GM23338 (cell line): ENCODE results near the gene USP6. TPM values are rescaled to one million over a fixed set of nuclear protein-coding genes. Genes with fewer than 3 reads are reported as not detected.

Experiments
- ATAC-seq: fragments of 200-7000 bp; cut with Tn5 transposase; 3 replicates; pipeline ENCODE4 v1.9.1; 2020
- DNase-seq: peaks from one replicate; pipeline ENCODE4 v3.0.0-alpha.2; 2015; ENCODE audit warnings: low spot score
- H2AFZ ChIP-seq: fragments of 200-600 bp; sonication (generic); 2 replicates; pipeline ENCODE4 v1.8.0; 2016; ENCODE audit warnings: antibody characterized with exemption, mild to moderate bottlenecking, moderate library complexity
- H3F3A ChIP-seq: fragments of 200-600 bp; sonication (generic); replicated peaks from 2 replicates; pipeline ENCODE4 v1.8.0; 2017; ENCODE audit warnings: antibody characterized with exemption, mixed run types, low read depth
- H3K27ac ChIP-seq: fragments of 200-600 bp; sonication (generic); 2 replicates; pipeline ENCODE4 v1.6.1; 2016; ENCODE audit warnings: low read depth
- H3K27me3 ChIP-seq: fragments of 200-600 bp; sonication (generic); 2 replicates; pipeline ENCODE4 v1.8.0; 2016; ENCODE audit warnings: mild to moderate bottlenecking, mixed run types, moderate library complexity; ENCODE audit not compliant: insufficient read depth
- H3K36me3 ChIP-seq: fragments of 200-600 bp; sonication (generic); 2 replicates; pipeline ENCODE4 v1.8.0; 2016; ENCODE audit warnings: mild to moderate bottlenecking; ENCODE audit not compliant: insufficient read depth
- H3K4me1 ChIP-seq: fragments of 200-600 bp; sonication (generic); 2 replicates; pipeline ENCODE4 v1.8.0; 2016; ENCODE audit warnings: mild to moderate bottlenecking, moderate library complexity; ENCODE audit not compliant: insufficient read depth
- H3K4me2 ChIP-seq: fragments of 200-600 bp; sonication (generic); 2 replicates; pipeline ENCODE4 v1.7.1; 2017; ENCODE audit warnings: mixed run types
- H3K4me3 ChIP-seq: fragments of 200-600 bp; sonication (generic); 2 replicates; pipeline ENCODE4 v1.6.1; 2016; ENCODE audit warnings: mixed run types
- H3K79me2 ChIP-seq: fragments of 200-600 bp; sonication (generic); replicated peaks from 2 replicates; pipeline ENCODE4 v1.8.0; 2017; ENCODE audit warnings: mild to moderate bottlenecking; ENCODE audit not compliant: insufficient read depth
- H3K9me2 ChIP-seq: fragments of 200-600 bp; sonication (generic); 2 replicates; pipeline ENCODE4 v1.8.0; 2017; ENCODE audit not compliant: insufficient read depth
- H4K20me1 ChIP-seq: fragments of 200-600 bp; sonication (generic); replicated peaks from 2 replicates; pipeline ENCODE4 v1.8.0; 2017; ENCODE audit warnings: mild to moderate bottlenecking; ENCODE audit not compliant: insufficient read depth
- H3K27ac Mint-ChIP-seq: 2 replicates; pipeline ENCODE4 v1.8.0; 2020; ENCODE audit warnings: inconsistent platforms, mild to moderate bottlenecking, moderate library complexity, mixed read lengths
- H3K27me3 Mint-ChIP-seq: 3 replicates; pipeline ENCODE4 v1.8.0; 2022; ENCODE audit warnings: low read depth, mild to moderate bottlenecking, moderate library complexity, mixed read lengths, inconsistent platforms; ENCODE audit not compliant: insufficient read depth, poor library complexity
- H3K36me3 Mint-ChIP-seq: 3 replicates; pipeline ENCODE4 v1.8.0; 2021; ENCODE audit warnings: low read depth, mild to moderate bottlenecking, inconsistent platforms, moderate library complexity, mixed read lengths
- H3K4me1 Mint-ChIP-seq: 3 replicates; pipeline ENCODE4 v1.8.0; 2020; ENCODE audit warnings: mild to moderate bottlenecking, inconsistent platforms, mixed read lengths
- H3K4me3 Mint-ChIP-seq: 3 replicates; pipeline ENCODE4 v1.8.0; 2021; ENCODE audit warnings: moderate library complexity, mild to moderate bottlenecking, inconsistent platforms, mixed read lengths
- H3K9me3 Mint-ChIP-seq: 3 replicates; pipeline ENCODE4 v1.8.0; 2020; ENCODE audit warnings: moderate library complexity, mild to moderate bottlenecking, inconsistent platforms, mixed read lengths
- CREB1 ChIP-seq: fragments of 250-450 bp; sonication (Bioruptor Pico); IDR thresholded peaks from 2 replicates; pipeline ENCODE4 v1.5.0; 2020; ENCODE audit warnings: low read depth, mild to moderate bottlenecking, moderate library complexity
- CTCF ChIP-seq, 2 experiments: fragments of 200-600 bp in 1 of 2; sonication (generic) in 1 of 2; conservative IDR thresholded peaks; 2 replicates each; pipeline versions ENCODE4 v1.5.1 to v1.6.1; 2016 to 2017; ENCODE audit warnings: antibody characterized with exemption in 2 of 2, low read depth in 2 of 2, mild to moderate bottlenecking in 2 of 2, moderate library complexity in 1 of 2
- EZH2phosphoT487 ChIP-seq: fragments of 200-600 bp; sonication (generic); IDR thresholded peaks from one replicate; pipeline ENCODE4 v1.8.1; 2018; ENCODE audit warnings: antibody characterized with exemption; ENCODE audit not compliant: unreplicated experiment
- JUNB ChIP-seq: IDR thresholded peaks from one replicate; pipeline ENCODE4 v1.6.1; 2016; ENCODE audit warnings: antibody characterized with exemption; ENCODE audit not compliant: unreplicated experiment
- NANOG ChIP-seq: IDR thresholded peaks from 2 replicates; pipeline ENCODE4 v1.6.1; 2016; ENCODE audit warnings: antibody characterized with exemption, borderline replicate concordance
- POLR2AphosphoS5 ChIP-seq: IDR thresholded peaks from 2 replicates; pipeline ENCODE4 v1.6.1; 2016; ENCODE audit warnings: antibody characterized with exemption, low read depth
- STAT1 ChIP-seq: IDR thresholded peaks from one replicate; pipeline ENCODE4 v1.6.1; 2016; ENCODE audit warnings: antibody characterized with exemption; ENCODE audit not compliant: unreplicated experiment
- ZNF331 ChIP-seq: fragments of 250-450 bp; sonication (Bioruptor Pico); IDR thresholded peaks from 2 replicates; pipeline ENCODE4 v1.5.0; 2020; ENCODE audit warnings: low read depth, mild to moderate bottlenecking, moderate library complexity
- polyA plus RNA-seq: library from polyadenylated mRNA; unstranded; fragments of >200 nt; fragmentation: Nextera tagmentation; extraction: Ambion mirVana; gene quantifications from 2 replicates; pipeline ENCODE4 v1.2.1, GENCODE V29; 2016
- total RNA-seq: library from RNA; depleted of rRNA; stranded (reverse); fragments of >200 nt; shearing (Covaris generic); gene quantifications from 2 replicates; pipeline ENCODE4 v1.2.3, GENCODE V29; 2014
- TF ChIP-seq, protein P1 (sequence below): IDR thresholded peaks from 2 replicates; pipeline ENCODE4 v1.6.1; 2016; ENCODE audit warnings: antibody characterized with exemption
- TF ChIP-seq, protein P2 (sequence below): fragments of 250-450 bp; sonication (Bioruptor Pico); IDR thresholded peaks from 2 replicates; pipeline ENCODE4 v1.5.0; 2020; ENCODE audit warnings: mild to moderate bottlenecking, moderate library complexity

Gene USP6
- total and polyA plus RNA-seq, 2 experiments from 2014 or later, result 0.94 to 1.3 TPM

DNA sequence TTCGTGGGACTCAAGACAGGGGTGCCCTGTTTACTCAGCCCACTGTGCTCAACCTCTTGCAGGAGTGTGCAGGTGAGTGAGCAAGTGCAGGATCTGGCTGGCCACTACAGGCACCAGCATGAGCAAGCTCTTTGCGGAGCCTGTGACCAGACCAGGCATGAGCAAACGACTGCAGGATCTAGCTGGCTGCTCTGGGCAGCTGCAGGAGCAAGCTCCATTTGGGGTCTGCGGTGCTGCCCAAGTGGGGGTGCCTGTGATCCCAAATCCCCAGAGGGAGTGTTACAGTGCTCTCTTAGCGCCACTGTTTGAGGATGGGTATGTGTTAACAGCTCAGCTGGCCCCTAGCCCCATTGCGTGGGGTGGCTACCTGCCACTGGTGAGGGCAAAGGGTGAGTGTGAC, 2.4 kb downstream of the USP6 start:
- no peak overlapping the region for H3K27ac Mint-ChIP-seq
- peaks cover 34% of the 10 kb centered on the region for H3K36me3 Mint-ChIP-seq
- no peaks in the 10 kb centered on the region for H3K79me2 ChIP-seq
- H3K27me3 ChIP-seq, result peaks cover 33% of the 10 kb centered on the region
- no peaks in the 10 kb centered on the region for H3K9me2 ChIP-seq
- H3F3A ChIP-seq, result 0 out of 2 replicates have a peak, but pooled peaks cover 4% of the 10 kb centered on the region
- H2AFZ ChIP-seq, result no peak overlapping the region
- no peaks in the 10 kb centered on the region for H3K4me1 ChIP-seq
- no peak overlapping the region for H3K4me3 ChIP-seq
- no peaks in the 10 kb centered on the region for H4K20me1 ChIP-seq
- TF ChIP-seq EZH2phosphoT487, result no peak
- TF ChIP-seq STAT1, result no peak
- TF ChIP-seq, protein P1, sequence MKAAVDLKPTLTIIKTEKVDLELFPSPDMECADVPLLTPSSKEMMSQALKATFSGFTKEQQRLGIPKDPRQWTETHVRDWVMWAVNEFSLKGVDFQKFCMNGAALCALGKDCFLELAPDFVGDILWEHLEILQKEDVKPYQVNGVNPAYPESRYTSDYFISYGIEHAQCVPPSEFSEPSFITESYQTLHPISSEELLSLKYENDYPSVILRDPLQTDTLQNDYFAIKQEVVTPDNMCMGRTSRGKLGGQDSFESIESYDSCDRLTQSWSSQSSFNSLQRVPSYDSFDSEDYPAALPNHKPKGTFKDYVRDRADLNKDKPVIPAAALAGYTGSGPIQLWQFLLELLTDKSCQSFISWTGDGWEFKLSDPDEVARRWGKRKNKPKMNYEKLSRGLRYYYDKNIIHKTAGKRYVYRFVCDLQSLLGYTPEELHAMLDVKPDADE, result no peak
- no peak for TF ChIP-seq CREB1 (CRISPR knock-in tag)
- TF ChIP-seq JUNB, result no peak
- no peak for TF ChIP-seq CTCF (conservative IDR thresholded peaks at IDR 0.05; ENCODE audit: low read depth in 2 of 2)
- H3K27ac ChIP-seq, result no peak overlapping the region
- DNase-seq (no peak), ATAC-seq (no peak)
- H3K4me3 Mint-ChIP-seq, result no peak overlapping the region; the same call in 2 of the 3 replicates
- H3K36me3 ChIP-seq, result 0 out of 2 replicates have a peak, but pooled peaks cover 6% of the 10 kb centered on the region
- no peak overlapping the region for H3K4me2 ChIP-seq
- peaks cover 8% of the 10 kb centered on the region; the same call in 2 of the 3 replicates for H3K4me1 Mint-ChIP-seq
- H3K9me3 Mint-ChIP-seq, result peaks cover 15% of the 10 kb centered on the region
- H3K27me3 Mint-ChIP-seq, result peaks cover 34% of the 10 kb centered on the region

GRCh38 chr17:5120036-5120435, 4.2 kb downstream of the USP6 start:
- ATAC-seq, result no peak
- Histone ChIP-seq H3K4me3 (no peak overlapping the region), H3K4me2 (no peak overlapping the region), H3K36me3 (no peaks in the 10 kb centered on the region), H3K27me3 (peaks cover 37% of the 10 kb centered on the region), H3K9me2 (no peaks in the 10 kb centered on the region), H3F3A (0 out of 2 replicates have a peak, but pooled peaks cover 4% of the 10 kb centered on the region), H3K4me1 (no peaks in the 10 kb centered on the region), H2AFZ (no peak overlapping the region), H3K27ac (no peak overlapping the region), H3K79me2 (no peaks in the 10 kb centered on the region), H4K20me1 (no peaks in the 10 kb centered on the region)
- Mint-ChIP-seq H3K36me3 (peaks cover 28% of the 10 kb centered on the region), H3K27me3 (peaks cover 33% of the 10 kb centered on the region), H3K4me3 (no peak overlapping the region), H3K9me3 (peaks cover 15% of the 10 kb centered on the region), H3K4me1 (peaks cover 8% of the 10 kb centered on the region; the same call in 2 of the 3 replicates), H3K27ac (no peak overlapping the region)
- TF ChIP-seq NANOG, result no peak
- no peak for TF ChIP-seq CTCF (conservative IDR thresholded peaks at IDR 0.05; ENCODE audit: low read depth in 2 of 2)
- TF ChIP-seq ZNF331 (CRISPR knock-in tag), result no peak
- TF ChIP-seq CREB1 (CRISPR knock-in tag), result no peak
- TF ChIP-seq JUNB, result no peak
- TF ChIP-seq, protein P2, sequence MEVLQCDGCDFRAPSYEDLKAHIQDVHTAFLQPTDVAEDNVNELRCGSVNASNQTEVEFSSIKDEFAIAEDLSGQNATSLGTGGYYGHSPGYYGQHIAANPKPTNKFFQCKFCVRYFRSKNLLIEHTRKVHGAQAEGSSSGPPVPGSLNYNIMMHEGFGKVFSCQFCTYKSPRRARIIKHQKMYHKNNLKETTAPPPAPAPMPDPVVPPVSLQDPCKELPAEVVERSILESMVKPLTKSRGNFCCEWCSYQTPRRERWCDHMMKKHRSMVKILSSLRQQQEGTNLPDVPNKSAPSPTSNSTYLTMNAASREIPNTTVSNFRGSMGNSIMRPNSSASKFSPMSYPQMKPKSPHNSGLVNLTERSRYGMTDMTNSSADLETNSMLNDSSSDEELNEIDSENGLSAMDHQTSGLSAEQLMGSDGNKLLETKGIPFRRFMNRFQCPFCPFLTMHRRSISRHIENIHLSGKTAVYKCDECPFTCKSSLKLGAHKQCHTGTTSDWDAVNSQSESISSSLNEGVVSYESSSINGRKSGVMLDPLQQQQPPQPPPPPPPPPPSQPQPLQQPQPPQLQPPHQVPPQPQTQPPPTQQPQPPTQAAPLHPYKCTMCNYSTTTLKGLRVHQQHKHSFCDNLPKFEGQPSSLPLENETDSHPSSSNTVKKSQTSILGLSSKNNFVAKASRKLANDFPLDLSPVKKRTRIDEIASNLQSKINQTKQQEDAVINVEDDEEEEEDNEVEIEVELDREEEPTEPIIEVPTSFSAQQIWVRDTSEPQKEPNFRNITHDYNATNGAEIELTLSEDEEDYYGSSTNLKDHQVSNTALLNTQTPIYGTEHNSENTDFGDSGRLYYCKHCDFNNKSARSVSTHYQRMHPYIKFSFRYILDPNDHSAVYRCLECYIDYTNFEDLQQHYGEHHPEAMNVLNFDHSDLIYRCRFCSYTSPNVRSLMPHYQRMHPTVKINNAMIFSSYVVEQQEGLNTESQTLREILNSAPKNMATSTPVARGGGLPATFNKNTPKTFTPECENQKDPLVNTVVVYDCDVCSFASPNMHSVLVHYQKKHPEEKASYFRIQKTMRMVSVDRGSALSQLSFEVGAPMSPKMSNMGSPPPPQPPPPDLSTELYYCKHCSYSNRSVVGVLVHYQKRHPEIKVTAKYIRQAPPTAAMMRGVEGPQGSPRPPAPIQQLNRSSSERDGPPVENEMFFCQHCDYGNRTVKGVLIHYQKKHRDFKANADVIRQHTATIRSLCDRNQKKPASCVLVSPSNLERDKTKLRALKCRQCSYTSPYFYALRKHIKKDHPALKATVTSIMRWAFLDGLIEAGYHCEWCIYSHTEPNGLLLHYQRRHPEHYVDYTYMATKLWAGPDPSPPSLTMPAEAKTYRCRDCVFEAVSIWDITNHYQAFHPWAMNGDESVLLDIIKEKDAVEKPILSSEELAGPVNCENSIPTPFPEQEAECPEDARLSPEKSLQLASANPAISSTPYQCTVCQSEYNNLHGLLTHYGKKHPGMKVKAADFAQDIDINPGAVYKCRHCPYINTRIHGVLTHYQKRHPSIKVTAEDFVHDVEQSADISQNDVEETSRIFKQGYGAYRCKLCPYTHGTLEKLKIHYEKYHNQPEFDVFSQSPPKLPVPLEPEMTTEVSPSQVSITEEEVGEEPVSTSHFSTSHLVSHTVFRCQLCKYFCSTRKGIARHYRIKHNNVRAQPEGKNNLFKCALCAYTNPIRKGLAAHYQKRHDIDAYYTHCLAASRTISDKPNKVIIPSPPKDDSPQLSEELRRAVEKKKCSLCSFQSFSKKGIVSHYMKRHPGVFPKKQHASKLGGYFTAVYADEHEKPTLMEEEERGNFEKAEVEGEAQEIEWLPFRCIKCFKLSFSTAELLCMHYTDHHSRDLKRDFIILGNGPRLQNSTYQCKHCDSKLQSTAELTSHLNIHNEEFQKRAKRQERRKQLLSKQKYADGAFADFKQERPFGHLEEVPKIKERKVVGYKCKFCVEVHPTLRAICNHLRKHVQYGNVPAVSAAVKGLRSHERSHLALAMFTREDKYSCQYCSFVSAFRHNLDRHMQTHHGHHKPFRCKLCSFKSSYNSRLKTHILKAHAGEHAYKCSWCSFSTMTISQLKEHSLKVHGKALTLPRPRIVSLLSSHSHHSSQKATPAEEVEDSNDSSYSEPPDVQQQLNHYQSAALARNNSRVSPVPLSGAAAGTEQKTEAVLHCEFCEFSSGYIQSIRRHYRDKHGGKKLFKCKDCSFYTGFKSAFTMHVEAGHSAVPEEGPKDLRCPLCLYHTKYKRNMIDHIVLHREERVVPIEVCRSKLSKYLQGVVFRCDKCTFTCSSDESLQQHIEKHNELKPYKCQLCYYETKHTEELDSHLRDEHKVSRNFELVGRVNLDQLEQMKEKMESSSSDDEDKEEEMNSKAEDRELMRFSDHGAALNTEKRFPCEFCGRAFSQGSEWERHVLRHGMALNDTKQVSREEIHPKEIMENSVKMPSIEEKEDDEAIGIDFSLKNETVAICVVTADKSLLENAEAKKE (CRISPR knock-in tag), result no peak
- TF ChIP-seq POLR2AphosphoS5, result no peak
- no peak for DNase-seq
